Lower leg skin (tissue), 3 donors: ENCODE measurements around the gene THBS2.

Source experiments
- POLR2A ChIP-seq, 2 donors: fragments of 450-650 bp; IDR thresholded peaks; one replicate each; pipeline ENCODE4 v1.6.1; 2016 to 2017; ENCODE audit warnings: antibody characterized with exemption in 2 of 2, mild to moderate bottlenecking in 1 of 2, moderate library complexity in 1 of 2
- TF ChIP-seq, protein P1 (sequence below), 3 donors: fragments of 450-650 bp; IDR thresholded peaks; one replicate each; pipeline ENCODE4 v1.5.1; 2016; ENCODE audit warnings: antibody characterized with exemption in 3 of 3, mild to moderate bottlenecking in 3 of 3, moderate library complexity in 2 of 3

DNA sequence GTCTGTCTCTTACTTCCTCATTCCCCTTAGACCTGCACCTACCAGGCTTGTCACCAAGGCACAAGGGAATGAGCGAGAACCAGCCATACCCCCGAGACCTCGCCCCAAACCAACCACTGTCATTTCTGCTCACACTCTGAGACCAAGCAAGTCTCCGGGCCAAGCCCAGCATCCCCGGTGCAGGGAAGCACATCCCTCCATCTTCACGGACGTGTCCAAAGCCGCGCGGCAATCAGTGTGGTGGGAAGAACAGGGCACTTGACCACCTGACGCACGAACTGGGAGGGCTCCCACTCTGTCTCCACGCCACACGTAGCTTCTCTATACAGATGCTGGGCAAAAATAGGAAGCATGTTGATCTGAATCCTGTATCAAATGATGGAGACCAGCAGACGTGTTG, 28.4 kb upstream of the THBS2 start:
- TF ChIP-seq, protein P1, sequence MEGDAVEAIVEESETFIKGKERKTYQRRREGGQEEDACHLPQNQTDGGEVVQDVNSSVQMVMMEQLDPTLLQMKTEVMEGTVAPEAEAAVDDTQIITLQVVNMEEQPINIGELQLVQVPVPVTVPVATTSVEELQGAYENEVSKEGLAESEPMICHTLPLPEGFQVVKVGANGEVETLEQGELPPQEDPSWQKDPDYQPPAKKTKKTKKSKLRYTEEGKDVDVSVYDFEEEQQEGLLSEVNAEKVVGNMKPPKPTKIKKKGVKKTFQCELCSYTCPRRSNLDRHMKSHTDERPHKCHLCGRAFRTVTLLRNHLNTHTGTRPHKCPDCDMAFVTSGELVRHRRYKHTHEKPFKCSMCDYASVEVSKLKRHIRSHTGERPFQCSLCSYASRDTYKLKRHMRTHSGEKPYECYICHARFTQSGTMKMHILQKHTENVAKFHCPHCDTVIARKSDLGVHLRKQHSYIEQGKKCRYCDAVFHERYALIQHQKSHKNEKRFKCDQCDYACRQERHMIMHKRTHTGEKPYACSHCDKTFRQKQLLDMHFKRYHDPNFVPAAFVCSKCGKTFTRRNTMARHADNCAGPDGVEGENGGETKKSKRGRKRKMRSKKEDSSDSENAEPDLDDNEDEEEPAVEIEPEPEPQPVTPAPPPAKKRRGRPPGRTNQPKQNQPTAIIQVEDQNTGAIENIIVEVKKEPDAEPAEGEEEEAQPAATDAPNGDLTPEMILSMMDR (IDR thresholded peaks at IDR 0.05) = no peak
- TF ChIP-seq POLR2A (IDR thresholded peaks at IDR 0.05) = no peak
